ENCODE data around the gene ATP6V0A1.

ATP6V0A1 gene
- total RNA-seq, result 24.8 to 207 (median 137) reads per million in 17 experiments

DNA sequence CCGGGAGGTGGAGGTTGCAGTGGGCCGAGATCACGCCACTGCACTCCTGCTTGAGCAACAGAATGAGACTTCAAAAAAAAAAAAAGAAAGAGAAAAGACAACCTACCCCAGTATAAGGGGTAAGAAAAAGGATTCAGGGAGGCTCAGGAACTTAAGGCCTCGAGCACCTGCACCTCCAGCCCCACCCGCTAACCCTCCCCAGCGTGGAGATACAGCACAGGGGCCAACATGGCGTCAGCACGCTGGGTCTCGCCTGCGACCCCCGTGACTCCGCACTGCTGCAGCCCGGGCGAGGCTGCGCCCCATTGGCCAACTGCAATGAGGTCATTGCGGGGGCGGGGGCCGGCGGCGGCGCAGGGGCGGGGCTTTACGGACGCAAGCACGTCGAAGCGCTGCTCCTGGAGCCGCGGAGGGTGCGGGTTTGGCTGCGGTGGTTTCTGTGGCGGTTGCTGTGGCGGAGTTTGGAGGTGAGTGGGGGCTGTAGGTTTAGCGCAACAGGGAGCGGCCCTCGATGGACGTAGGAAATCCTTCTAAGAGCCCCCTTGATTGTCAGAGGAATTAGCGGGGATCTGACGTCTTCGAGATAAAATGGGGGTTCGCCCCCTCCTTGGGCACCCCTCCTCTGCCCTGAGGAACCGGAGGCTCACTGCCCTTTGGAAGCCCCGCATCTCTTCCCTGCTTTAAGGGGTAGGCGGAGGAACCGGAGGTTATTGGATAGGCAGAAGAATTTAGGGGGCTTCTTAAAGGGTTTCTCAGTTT lies at the start of gene ATP6V0A1:
Gene ATP6V0A1 (plus strand): TSS at position 382 of the 759 bp plus-strand sequence. CDS start 2,017 bp downstream, outside the sequence.
- peak; percentile 92 to 97 (median 94) for DNase-seq

DNA sequence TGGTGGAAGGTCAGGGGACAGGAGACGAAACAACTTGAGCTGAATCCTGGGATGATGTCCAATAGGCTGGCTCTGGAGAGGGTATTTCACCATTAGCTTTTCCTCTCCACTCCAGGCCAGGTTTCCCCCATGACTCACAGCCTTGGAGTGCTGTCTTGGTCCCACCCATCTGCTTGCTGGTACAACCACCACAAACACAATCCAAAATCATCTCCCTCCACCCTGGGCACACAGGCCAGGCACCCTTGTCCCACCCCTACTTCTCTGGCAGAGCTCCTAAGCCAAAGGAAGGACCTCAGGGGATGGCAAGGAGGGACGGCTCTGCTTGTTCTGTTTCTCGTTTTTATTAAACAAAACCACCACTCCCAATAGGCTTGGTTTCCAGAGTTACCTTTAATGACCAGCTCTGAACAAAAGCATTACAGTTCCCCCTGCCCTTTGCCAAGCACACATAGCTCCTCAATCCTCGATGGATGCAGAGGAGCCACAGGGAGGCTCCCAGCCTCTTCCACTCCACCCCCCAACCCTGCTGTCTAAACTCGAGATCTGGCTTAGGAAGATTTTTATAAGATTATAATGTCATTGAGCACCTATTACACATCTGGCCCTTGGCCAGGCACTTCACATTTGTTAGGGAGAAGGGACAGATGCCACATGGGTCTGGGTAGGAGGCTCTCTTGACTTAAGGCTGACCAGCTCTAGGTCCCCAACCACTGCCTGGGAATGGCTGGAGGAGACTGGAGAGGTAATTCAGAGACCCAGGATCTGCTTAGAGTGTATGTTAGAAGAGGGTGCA lies 49.0 kb upstream of the ATP6V0A1 start:
- DNase-seq, result no peak

DNA sequence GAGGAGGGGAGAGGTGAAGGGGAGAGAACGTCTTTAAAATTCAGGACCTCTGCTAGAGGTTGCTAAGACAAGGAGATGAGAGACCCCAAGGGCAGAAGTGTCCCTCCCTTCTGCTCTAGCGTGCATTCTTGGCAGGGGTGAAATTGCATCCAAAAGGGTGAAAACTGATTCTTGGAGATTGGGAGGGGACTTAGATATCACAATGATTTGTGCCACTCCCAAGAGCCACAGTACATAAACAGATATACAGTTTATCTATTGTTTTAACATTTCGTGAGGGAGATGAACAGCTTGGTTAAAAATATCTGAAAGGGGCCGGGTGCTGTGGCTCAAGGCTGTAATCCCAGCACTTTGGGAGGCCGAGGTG lies 48.4 kb upstream of the ATP6V0A1 start:
- DNase-seq, result no peak

DNA sequence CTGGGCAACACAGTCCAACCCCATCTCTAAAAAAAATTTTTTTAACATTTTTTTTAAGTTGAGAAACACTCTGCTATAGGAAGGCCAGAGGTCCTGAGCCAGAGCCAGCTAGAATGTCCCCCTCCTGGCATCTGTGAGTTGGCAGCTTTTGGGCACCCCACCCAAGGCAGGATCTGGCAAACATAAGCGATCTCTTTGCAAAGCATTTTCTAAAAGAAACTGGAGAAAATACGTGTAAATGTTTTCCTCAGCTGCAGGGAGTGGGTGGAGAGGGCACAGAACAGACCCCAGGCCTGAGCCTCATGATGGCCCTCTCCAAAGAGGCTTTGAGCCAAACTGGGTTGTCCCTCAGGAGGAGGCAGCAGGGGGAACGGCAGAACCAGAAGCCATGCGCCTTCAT lies 47.3 kb upstream of the ATP6V0A1 start:
- DNase-seq, result no peak

DNA sequence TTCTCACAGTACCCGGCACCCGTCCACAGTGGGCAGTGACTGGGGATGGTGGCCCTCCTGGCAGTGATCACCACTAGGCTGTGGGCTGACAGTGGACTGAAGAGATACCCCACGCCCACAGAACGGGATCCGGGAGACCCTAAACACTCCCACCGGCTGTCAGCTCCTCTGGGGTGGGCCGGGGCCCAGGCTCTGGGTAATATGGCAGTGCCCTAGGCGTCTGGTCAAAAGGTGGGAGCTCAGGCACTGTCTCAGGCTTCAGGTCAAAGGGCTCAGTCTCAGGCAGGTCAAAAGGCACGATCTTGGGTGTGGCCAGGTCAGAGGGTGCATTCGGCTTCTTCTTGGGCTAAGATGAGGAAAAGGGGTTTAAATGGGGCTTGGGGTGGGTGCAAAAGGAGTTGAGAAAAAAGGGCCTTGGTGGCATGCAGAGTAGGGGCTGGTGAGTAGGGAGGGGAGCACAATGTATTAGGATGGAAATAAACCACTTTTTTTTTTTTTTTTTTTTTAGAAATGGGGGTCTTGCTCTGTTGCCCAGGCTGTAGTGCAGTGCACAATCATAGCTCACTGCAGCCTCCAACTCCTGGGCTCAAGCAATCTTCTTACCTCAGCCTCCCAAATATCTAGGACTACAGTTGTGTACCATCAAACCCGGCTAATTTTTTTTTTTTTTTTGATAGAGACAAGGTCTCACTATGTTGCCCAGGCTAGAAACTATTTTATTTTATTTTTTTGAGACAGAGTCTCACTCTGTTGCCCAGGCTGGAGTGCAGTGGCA lies 46.6 kb upstream of the ATP6V0A1 start:
- no peak for DNase-seq

DNA sequence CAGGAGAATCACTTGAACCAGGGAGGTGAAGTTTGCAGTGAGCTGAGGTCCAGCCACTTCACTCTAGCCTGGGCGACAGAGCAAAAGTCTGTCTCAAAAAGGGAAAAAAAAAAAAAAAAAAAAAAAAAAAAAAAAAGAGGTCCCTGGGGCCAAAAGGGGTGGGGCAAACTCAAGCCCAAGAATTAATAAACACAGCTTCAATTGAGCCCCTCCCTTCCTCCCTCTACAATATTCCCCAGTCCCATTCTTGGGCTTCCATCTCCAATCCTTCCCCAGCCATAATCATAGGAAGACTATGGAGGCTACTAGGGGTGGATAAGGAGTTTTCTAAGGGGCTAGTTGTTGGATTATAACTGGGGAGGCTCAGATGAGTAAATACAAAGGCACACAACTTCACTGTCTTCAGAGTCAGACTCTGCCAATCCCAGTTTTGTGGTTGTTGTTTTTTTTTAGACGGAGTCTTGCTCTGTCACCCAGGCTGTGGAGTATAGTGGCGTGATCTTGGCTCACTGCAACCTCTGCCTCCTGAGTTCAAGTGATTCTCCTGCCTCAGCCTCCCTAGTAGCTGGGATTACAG lies 45.1 kb upstream of the ATP6V0A1 start:
- DNase-seq, result no peak

DNA sequence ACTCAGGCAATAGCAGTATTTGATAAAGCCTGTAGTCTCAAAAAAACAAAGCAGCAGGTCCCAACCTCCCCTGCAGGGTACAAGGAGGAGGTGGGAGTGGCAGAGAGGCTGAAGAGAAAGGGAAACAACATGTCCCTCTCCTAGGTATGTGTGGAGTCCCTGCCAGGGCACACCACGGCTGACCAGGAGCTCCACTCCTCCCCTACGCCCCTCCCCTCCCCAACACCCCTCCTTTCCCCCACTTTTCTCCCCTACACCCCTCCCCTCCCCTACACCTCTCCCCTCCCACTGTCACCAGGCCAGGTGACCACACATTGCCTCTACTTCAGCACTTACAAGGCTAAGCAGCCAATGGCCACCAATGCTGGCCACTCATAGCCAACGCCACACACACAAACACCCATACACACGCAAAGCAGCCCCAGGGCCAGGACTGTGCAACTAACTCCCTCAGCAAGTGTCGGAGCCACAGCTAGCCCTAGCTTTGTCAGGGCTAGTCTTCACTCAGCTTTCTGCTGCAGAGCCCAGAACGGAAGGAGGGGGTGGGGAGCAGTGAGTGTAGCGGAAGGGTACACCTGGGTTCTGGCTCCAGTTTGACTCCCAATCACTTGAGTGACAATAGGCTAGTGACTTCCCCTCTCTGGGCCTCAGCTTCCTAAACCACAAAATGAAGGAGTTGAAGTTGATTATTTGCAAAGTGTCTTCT lies 43.8 kb upstream of the ATP6V0A1 start:
- DNase-seq, result peak in 3 of 4 experiments; percentile 28 to 46 (median 38)

DNA sequence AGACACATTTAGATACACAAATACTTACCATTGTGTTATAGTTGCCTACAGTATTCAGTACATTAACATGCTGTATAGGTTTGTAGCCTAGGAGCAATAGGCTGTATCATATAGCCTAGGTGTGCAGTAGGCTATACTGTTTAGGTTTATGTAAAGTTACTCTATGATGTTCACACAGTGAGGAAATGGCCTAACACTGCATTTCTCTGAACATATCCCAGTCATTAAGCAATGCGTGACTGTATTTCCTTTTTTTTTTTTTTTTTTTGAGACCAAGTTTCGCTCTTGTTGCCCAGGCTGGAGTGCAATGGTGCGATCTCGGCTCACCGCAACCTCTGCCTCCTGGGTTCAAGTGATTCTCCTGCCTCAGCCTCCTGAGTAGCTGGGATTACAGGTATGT lies 40.7 kb upstream of the ATP6V0A1 start:
- peak; percentile 37 to 83 (median 62) for DNase-seq

DNA sequence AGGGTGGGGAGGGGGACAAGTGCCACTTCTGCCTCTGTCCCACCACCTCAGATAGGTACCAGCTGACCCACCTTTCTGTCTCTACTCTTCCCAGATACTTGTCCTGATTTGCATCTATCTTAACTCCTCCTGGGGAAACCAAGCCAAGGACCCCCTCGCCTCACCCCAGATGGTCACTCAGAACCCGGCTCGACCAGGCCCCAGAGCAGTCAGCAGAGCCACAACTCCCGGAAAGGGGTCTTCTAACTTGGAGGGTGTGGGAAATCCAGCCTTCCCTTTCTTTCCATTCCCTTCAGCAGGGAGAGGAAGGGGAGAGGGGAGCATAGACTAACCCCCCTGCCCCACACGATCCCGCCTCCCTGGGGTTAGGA lies 37.6 kb upstream of the ATP6V0A1 start:
- no peak for DNase-seq

DNA sequence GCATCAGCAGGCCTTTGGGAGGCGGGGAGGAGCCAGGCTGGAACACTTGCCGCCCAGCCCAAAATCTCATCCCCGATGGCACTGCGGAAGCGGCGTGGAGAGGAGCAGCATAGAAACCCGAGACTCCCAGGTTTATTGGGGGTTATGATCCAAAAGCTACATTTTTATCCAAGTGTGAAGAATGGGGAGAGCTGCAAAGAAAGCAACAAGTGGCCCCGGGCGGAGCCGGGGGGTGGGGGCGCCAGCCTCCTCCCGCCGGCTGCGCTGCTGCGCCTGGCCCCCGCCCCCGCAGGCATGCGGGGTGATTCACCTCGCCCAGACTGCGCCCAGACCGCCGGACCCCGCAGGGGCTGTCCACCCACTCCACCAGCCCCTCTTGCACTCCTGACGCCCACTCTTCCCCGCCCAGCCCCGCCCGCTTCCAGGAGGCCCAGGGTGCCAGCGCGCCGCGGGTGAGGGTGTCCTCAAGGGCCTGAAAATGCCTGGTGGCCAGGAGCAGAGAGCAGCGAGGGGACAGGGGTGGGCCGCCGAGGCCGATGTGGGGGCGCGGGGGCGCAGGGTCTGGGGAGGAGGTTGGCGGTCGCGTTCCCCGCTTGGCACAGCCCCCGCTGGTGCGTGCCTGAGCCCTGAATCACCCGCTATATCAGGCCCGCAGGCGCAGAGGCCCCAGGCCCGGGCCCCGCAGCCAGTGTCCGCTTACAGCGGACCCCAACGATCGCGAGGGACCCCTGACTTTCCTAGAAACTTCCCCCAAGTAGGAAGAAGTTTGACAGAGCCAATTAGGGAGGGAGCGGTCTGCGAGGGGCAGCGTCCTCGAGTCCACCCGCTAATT lies 37.0 kb upstream of the ATP6V0A1 start:
- peak in 2 of 4 experiments; percentile 33 to 47 for DNase-seq

DNA sequence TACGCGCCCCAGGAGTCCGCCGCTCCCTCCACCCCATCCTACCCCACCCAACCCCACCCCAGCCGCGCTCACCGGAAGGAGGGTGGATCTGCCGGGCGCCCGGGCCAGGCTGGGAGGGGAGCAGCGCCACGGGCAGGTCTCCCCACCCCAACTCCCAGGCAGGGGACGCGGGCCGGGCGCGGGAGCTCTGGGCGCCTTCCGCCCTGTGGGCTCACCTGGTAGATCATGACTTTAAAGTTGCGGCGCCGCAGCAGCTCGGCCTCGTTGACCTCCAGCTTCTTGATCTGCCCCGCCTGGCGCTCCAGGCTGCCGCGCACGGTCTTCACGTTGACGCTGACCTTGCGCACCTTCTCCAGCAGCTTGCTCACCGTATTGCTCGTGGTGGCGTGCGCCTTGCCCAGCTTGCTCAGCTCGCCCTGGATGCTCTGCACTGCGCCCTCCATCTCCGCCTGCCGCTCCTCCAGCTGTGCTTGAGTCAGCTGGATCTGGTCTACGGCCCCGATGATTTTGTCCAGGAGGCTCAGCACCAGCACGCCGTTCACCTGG lies 36.2 kb upstream of the ATP6V0A1 start:
- DNase-seq, result peak in 2 of 4 experiments; percentile 22 to 29

DNA sequence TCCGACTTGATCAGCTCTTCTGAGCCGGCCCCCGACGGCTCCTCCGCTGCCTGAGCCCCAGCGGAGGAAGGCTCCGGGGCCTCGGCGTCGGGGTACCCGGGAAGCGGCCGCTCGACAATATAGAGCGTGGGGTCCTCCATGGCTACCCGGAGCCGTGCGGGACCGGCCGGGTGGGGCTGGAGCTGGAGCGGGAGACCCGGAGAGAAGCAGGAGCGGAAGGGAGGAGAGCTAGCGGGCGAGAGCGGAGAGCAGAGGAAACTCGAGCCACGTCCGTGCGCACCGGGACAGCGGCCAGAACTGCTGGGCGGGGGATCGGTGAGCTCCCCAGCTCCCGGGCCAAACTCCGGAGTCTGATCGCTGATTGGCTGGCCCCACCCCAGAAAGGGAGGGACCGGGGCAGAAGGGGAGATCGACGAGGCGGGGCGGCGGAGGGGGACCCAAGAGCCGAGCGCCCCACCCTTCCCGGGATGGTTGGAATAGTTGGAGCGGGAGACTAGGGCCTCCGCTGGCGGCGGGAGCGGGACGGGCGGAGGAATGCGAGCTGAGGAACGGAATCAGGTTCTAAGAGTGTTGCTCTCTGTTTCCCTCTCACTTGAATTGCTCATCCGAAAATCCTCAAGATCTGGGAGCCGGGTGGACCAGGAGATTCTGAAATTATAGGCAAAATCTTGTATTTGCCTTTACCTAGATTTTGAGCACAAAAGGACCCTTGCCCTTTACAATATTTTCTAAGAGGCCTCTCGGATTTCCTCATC lies 35.5 kb upstream of the ATP6V0A1 start, which contains the start of gene CAVIN1:
Gene CAVIN1 (minus strand): TSS at position 299 of the 755 bp plus-strand sequence. CDS start 159 bp downstream, at position 140.
- DNase-seq, result peak in 3 of 4 experiments; percentile 31 to 64 (median 52)

DNA sequence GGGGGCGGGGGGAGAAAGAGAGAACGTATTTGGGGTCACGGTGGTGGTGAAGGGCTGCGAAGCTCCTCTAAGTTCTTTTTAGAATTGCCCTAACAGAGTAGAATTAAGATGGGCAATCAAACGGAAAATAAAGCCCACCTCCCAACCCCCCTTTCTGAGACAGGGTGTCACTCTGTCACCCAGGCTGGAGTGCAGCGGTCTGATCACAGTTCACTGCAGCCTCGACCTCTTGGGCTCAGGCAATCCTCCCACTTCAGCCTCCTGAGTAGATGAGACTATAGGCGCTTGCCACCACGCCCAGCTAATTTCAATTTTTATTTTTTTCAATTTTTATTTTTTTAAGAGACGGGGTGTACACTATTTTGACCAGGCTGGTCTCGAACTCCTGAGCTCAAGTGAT lies 34.9 kb upstream of the ATP6V0A1 start:
- no peak for DNase-seq

DNA sequence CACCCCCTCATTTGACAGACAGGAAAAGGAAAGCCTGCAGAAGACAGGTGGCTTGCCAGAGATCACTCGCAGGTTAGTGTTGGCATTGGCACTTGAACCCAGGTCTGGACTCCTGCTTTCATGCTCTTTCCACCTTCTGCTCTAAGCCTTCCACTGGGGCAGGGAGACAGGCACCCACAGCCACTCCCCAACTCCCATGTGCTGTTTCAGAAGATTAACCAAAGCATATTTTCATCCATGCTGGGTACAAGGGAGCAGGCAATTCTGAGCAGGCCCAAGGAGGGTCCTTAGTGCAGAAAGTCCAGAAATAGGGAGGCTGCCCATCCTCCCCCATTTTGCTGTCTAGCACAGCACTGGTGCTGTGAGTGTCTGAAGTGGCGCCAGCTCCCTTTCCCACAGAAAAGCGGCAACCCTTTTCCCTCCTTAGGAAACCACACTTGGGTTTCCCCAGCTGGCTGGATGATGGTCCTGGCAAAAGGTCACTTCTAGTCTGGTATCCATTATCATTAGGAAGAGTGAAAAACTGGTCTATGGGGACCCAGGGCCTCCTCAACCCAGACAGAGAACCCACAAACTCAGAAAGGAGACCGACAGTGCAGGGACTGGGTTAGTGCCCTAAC lies 33.6 kb upstream of the ATP6V0A1 start:
- DNase-seq, result no peak

DNA sequence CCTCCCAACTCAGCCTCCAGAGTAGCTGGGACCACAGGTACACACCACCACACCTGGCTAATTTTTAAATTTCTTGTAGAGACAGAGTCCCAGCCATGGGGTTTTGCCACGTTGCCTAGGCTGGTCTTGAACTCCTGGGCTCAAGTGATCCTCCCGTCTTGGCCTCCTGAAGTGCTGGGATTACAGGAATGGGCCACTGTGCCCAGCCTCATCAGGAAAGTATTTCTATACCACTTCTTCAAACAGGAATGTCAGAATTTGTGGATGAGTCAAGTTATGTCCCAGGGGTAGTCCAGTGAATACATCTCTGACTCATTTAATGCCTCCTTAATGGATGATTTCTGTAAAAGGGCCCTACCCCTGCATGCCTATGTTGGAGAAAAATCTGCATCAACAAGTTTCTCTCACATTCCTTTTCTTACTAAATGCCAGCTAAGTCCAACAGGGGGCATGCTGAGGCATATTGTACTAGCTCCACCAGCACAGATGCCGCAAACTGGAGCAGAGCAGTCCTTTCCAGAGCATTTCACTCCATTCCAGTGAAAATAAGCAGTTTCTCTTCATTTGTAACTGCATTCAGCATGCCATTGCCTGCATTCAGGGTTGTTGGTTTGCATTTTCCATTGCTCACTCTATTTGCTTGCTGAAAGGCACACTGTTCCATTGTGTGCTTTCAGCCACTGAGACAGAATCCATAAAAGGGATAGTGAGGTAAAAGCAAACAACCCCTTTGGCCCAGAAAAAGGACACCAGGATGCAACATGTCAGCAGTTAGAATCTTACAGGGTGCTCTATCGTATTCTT lies 30.3 kb upstream of the ATP6V0A1 start:
- DNase-seq, result peak; percentile 62 to 88 (median 80)

DNA sequence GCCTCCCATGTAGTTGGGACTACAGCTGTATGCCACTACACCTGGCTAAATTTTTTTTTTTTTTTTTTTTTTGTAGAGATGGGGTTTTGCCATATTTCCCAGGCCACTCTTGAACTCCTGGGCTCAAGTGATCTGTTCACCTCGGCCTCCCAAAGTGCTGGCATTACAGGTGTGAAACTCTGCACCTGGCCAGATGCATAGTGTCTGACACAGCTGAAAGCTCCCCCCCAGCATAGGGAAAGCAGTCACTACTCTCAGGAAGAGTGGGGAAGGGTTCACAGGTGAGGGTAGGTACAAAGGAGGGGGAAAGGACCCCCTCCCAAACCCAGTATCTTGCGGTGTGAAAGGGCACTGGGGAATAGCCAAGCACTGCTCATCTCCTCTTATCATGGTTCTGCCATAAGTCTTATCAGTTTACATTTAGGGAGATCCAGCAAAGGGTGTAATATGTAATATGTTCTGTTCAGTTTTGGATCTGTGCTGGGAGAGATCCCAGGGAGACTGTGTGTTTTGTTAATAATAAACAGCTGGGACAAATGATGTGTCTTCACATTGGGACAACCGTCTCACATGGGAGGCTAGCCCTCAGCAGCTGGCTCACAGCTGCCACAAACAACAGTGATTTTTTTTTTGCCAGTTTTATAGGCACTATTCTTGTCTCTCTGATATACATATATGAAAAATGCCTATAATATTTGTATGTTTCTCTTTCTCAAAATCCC lies 28.8 kb upstream of the ATP6V0A1 start:
- DNase-seq, result no peak

DNA sequence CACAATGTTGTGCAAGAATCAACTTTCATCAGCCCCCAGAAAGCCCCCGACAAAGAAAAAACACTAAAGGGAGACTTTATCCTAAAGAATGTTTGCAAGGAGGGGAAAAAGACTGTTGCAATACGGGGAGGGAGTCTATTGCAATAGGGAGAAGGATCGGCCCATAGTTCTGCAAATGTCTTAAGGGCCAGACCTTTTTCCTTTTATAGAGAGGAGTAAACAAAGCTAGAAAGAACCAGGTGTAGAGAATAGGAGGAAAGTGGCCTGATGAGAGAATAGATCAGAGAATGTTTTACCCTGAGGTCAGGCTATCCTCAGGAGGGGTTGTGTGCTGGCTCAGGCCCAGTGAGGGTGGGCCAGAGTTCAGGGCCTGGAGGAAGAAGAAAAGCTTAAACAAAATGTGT lies 26.9 kb upstream of the ATP6V0A1 start:
- peak in 3 of 4 experiments; percentile 34 to 51 (median 40) for DNase-seq

DNA sequence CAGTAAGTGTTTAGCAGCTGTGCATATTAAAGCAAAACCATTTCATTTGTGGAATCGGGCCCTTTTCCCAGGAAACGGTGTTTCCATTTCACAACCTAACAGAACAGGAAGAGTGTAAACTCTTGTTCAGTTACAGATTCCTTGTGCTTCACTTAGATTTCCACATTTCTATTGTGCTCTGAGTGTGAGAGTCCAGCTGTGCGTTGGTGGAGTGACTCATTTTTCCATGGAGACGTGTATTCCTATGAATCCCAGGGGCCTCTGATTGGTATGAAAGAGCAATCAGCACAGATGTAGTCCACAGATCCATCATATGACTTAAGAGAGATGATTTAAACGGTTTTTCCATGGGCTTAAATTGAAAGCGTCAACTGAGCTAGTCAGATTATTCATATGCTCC lies 22.3 kb upstream of the ATP6V0A1 start:
- DNase-seq, result peak in 2 of 4 experiments; percentile 34 to 46

Data from suppressor macrophage (primary cell).